Ishikawa (cell line): ENCODE results near the gene MAST4.

Experiments
- CEBPB ChIP-seq: IDR thresholded peaks from 2 replicates; pipeline ENCODE4 v1.6.1; 2012
- CREB1 ChIP-seq: IDR thresholded peaks from 2 replicates; pipeline ENCODE4 v1.6.1; 2012; ENCODE audit warnings: low read depth
- EGR1 ChIP-seq: IDR thresholded peaks from 2 replicates; pipeline ENCODE4 v1.6.1; 2012
- EP300 ChIP-seq: IDR thresholded peaks from 2 replicates; pipeline ENCODE4 v1.6.1; 2012; ENCODE audit warnings: borderline replicate concordance
- FOXM1 ChIP-seq: IDR thresholded peaks from 2 replicates; pipeline ENCODE4 v1.6.1; 2012; ENCODE audit warnings: low read depth, borderline replicate concordance
- NFIC ChIP-seq: IDR thresholded peaks from 2 replicates; pipeline ENCODE4 v1.6.1; 2012
- RAD21 ChIP-seq: IDR thresholded peaks from 2 replicates; pipeline ENCODE4 v1.6.1; 2012; ENCODE audit warnings: low read depth
- TAF1 ChIP-seq: IDR thresholded peaks from 2 replicates; pipeline ENCODE4 v1.6.1; 2012; ENCODE audit warnings: low read depth, mild to moderate bottlenecking
- TCF12 ChIP-seq: IDR thresholded peaks from 2 replicates; pipeline ENCODE4 v1.6.1; 2012; ENCODE audit warnings: low read depth
- TEAD4 ChIP-seq: IDR thresholded peaks from 2 replicates; pipeline ENCODE4 v1.6.1; 2012
- YY1 ChIP-seq: IDR thresholded peaks from 2 replicates; pipeline ENCODE4 v1.6.1; 2012; ENCODE audit warnings: low read depth
- ZBTB7A ChIP-seq: IDR thresholded peaks from 2 replicates; pipeline ENCODE4 v1.6.1; 2012; ENCODE audit warnings: low read depth
- TF ChIP-seq, protein P1 (sequence below): IDR thresholded peaks from 2 replicates; pipeline ENCODE4 v1.6.1; 2012; ENCODE audit warnings: low read depth, mild to moderate bottlenecking
- TF ChIP-seq, protein P2 (sequence below): IDR thresholded peaks from 2 replicates; pipeline ENCODE4 v1.6.1; 2012
- TF ChIP-seq, protein P3 (sequence below): IDR thresholded peaks from 2 replicates; pipeline ENCODE4 v1.6.1; 2012

The MAST4 gene

DNA sequence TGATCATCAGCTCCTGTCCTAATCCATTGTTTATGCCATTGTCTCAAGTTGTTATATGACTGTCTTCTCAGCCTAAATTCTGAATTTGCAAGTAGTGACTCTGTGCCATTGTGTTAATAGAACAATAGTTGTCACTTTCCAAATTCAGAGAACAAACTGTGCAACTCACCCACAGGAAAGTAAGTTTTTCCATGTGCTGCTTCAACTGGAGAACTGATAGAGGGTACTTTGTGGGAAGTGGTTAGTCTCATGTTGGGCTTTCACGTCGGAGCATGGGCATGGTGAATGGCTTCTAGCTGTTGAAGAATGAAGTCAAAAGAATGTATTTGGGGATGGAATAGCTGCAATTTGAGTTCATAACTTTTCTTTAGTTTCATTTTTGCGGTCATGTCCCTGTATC lies 454.4 kb downstream of the MAST4 start:
- TF ChIP-seq, protein P1, sequence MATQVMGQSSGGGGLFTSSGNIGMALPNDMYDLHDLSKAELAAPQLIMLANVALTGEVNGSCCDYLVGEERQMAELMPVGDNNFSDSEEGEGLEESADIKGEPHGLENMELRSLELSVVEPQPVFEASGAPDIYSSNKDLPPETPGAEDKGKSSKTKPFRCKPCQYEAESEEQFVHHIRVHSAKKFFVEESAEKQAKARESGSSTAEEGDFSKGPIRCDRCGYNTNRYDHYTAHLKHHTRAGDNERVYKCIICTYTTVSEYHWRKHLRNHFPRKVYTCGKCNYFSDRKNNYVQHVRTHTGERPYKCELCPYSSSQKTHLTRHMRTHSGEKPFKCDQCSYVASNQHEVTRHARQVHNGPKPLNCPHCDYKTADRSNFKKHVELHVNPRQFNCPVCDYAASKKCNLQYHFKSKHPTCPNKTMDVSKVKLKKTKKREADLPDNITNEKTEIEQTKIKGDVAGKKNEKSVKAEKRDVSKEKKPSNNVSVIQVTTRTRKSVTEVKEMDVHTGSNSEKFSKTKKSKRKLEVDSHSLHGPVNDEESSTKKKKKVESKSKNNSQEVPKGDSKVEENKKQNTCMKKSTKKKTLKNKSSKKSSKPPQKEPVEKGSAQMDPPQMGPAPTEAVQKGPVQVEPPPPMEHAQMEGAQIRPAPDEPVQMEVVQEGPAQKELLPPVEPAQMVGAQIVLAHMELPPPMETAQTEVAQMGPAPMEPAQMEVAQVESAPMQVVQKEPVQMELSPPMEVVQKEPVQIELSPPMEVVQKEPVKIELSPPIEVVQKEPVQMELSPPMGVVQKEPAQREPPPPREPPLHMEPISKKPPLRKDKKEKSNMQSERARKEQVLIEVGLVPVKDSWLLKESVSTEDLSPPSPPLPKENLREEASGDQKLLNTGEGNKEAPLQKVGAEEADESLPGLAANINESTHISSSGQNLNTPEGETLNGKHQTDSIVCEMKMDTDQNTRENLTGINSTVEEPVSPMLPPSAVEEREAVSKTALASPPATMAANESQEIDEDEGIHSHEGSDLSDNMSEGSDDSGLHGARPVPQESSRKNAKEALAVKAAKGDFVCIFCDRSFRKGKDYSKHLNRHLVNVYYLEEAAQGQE: no peak
- TF ChIP-seq EP300 (no peak), TEAD4 (no peak), EGR1 (no peak), NFIC (no peak), YY1 (no peak), CEBPB (no peak), TCF12 (no peak)
- TF ChIP-seq, protein P2, sequence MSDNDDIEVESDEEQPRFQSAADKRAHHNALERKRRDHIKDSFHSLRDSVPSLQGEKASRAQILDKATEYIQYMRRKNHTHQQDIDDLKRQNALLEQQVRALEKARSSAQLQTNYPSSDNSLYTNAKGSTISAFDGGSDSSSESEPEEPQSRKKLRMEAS: no peak
- TF ChIP-seq, protein P3, sequence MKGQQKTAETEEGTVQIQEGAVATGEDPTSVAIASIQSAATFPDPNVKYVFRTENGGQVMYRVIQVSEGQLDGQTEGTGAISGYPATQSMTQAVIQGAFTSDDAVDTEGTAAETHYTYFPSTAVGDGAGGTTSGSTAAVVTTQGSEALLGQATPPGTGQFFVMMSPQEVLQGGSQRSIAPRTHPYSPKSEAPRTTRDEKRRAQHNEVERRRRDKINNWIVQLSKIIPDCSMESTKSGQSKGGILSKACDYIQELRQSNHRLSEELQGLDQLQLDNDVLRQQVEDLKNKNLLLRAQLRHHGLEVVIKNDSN: no peak

DNA sequence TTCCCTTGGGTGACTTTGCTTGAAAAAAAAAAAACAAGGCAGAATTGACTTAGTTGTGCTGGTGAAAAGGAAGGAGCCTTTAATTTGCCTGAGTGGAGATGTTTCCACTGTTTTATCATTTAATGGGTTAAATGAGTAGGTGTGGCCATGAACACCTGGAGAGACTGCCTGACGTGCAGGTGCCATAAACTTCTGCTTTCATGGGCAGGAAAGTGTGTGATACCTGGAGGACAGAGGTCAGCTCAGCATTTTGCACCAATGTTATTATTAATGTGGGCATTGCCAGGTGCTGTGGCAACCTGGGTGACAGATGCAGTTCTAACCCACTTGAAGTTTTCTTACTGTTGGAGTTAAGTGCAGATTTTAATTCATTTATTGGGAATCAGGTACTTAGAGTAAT lies 455.0 kb downstream of the MAST4 start:
- TF ChIP-seq FOXM1: no peak
- TF ChIP-seq TCF12: no peak
- no peak for TF ChIP-seq CREB1
- no peak for TF ChIP-seq TEAD4
- TF ChIP-seq RAD21: no peak
- TF ChIP-seq, protein P2: no peak
- no peak for TF ChIP-seq NFIC
- no peak for TF ChIP-seq YY1
- no peak for TF ChIP-seq TAF1
- TF ChIP-seq, protein P1: no peak
- no peak for TF ChIP-seq ZBTB7A
- no peak for TF ChIP-seq EGR1
- no peak for TF ChIP-seq EP300
- TF ChIP-seq, protein P3: no peak
- no peak for TF ChIP-seq CEBPB

DNA sequence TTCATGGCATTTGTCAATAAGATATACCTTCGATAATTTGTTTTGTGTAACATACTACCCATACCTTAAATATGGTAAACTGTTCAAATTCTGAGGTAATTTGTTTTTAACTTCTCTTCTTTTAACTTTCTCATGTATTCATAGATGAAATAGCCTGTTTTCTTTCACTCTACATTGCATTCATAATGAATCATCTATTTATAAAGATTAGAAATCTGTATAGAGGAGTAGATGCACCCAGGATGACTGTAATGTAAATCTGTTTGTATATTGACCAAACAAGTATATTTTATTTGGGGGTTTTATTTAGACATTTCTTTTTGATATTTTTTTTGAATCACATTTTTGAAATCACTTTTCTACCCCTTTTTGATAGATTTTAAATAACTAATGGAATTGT lies 455.8 kb downstream of the MAST4 start:
- TF ChIP-seq RAD21: no peak
- TF ChIP-seq FOXM1: no peak
- no peak for TF ChIP-seq EP300

DNA sequence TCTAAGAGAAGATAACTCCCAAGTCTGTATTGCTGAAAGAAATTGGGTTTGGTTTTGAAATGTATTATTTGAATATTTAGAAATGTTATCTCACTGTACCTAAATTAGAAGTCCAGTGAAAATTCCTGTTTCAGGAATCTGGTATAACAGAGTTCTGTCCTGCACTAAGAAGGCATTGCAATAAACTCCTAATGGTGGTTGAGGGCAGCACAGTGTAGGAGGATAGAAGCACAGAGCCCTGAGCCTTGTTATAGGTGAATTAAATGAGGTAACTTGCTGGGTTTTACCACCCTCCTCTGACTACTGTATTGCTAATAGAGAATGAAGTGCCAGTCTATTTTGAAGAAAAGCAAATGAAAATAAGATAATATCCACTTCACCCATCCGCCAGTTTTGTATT lies 457.0 kb downstream of the MAST4 start:
- TF ChIP-seq FOXM1: no peak
- no peak for TF ChIP-seq TAF1
- TF ChIP-seq CREB1: no peak
- TF ChIP-seq YY1: no peak

DNA sequence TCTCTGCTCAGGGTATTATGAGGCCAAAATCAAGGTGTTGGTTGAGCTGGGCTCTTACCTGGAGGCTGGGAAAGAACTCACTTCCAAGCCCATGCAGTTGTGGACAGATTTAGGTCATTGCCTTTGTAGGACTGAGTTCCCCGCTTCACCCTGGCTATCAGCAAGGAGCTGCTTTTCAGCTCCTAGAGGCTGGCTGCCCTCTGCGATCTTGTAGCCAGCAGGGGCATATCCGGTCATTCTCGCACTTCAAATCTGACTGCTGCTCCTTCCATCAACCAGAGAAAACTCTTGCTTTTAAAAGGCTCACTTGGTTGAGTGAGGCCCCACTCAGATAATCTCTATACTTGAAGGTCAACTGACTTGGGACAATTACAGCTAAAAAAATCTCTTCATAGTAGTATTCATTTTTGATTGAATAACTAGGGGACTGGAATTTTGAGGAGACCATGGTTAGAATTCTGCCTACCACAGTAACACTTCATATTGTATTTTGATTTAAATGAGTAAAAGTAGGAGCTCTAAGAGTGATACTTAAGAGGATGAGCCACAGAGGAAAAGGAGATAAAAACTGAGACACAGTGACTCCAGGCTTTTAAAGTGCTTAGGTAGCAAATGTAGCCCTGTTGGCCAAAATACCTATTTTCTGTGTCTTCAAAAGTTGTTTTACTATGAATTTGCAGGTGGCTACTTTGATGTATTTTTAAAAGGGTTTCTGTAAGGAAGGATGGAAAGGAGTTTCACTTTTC lies 463.0 kb downstream of the MAST4 start:
- no peak for TF ChIP-seq EGR1
- no peak for TF ChIP-seq TEAD4
- TF ChIP-seq ZBTB7A: no peak
- TF ChIP-seq, protein P1: no peak
- TF ChIP-seq TCF12: no peak
- no peak for TF ChIP-seq EP300
- TF ChIP-seq, protein P3: no peak
- TF ChIP-seq CREB1: no peak
- TF ChIP-seq, protein P2: no peak
- TF ChIP-seq YY1: no peak
- no peak for TF ChIP-seq FOXM1
- TF ChIP-seq RAD21: no peak
- no peak for TF ChIP-seq NFIC
- TF ChIP-seq TAF1: no peak
- TF ChIP-seq CEBPB: no peak
